Upper lobe of left lung (tissue), 6 donors: ENCODE results near the gene PCNP. TPM values are rescaled to one million over a fixed set of nuclear protein-coding genes. Genes with fewer than 3 reads are reported as not detected.

Experiments
- ATAC-seq, 2 donors: fragments of 200-7000 bp; cut with Tn5 transposase; one replicate each; pipeline ENCODE4 v1.9.1; 2022; ENCODE audit warnings: mild to moderate bottlenecking in 2 of 2, moderate library complexity in 2 of 2; ENCODE audit not compliant: low FRiP score in 2 of 2
- DNase-seq, 2 donors: peaks; one replicate each; pipeline ENCODE4 v3.0.0-alpha.2; 2019 to 2020
- H3K27ac ChIP-seq, 4 donors: fragments of 200-600 bp; sonication (generic); one replicate each; pipeline ENCODE4 v1.5.1; 2016 to 2019
- H3K27me3 ChIP-seq, 4 donors: fragments of 200-600 bp; sonication (generic); one replicate each; pipeline ENCODE4 v1.5.1; 2017 to 2019
- H3K36me3 ChIP-seq, 4 donors: fragments of 200-600 bp; sonication (generic); one replicate each; pipeline ENCODE4 v1.5.1; 2016 to 2019
- H3K4me1 ChIP-seq, 4 donors: fragments of 200-600 bp; sonication (generic); one replicate each; pipeline ENCODE4 v1.5.1; 2018 to 2019
- H3K4me3 ChIP-seq, 4 donors: fragments of 200-600 bp; sonication (generic); one replicate each; pipeline ENCODE4 v1.5.1; 2017 to 2019; ENCODE audit warnings: mild to moderate bottlenecking in 2 of 4, moderate library complexity in 1 of 4
- H3K9me3 ChIP-seq, 4 donors: fragments of 200-600 bp; sonication (generic); one replicate each; pipeline ENCODE4 v1.5.1; 2018 to 2019
- EP300 ChIP-seq, 4 donors: sonication (generic); formaldehyde crosslinking; IDR thresholded peaks; one replicate each; pipeline ENCODE4 v1.5.1; 2017; ENCODE audit warnings: antibody characterized with exemption in 4 of 4, control low read depth in 2 of 4
- POLR2A ChIP-seq, 4 donors: fragments of 450-650 bp; IDR thresholded peaks; one replicate each; pipeline ENCODE4 v1.5.1; 2016 to 2017; ENCODE audit warnings: antibody characterized with exemption in 4 of 4, mild to moderate bottlenecking in 2 of 4
- POLR2AphosphoS5 ChIP-seq, 2 donors: sonication (generic); formaldehyde crosslinking; IDR thresholded peaks; one replicate each; pipeline ENCODE4 v1.5.1; 2017; ENCODE audit warnings: antibody characterized with exemption in 2 of 2
- WGBS, 2 donors: methylation state at CpG; one replicate each; pipeline ENCODE4 v1.1.5; 2017 to 2018; 5-methylcytosine and 5-hydroxymethylcytosine counted together
- total RNA-seq, 6 donors: library from RNA; depleted of rRNA in 4 of 6; stranded (reverse); fragments of >200 nt in 4 of 6; gene quantifications; one replicate each; pipeline versions ENCODE4 v1.1.0 to v1.2.1, GENCODE V29; 2016 to 2021
- TF ChIP-seq, protein P1 (sequence below), 6 experiments: fragments of 450-650 bp in 4 of 6; fragments of 200-600 bp in 2 of 6; sonication (generic) in 2 of 6; IDR thresholded peaks; one replicate each; pipeline ENCODE4 v1.5.1; 2016 to 2019; ENCODE audit warnings: antibody characterized with exemption in 6 of 6
- donor health status: DM: no; HTN: no; CAD: no; lungs with moderate emphysema.
- donor health status: DM: no; HTN: yes; CAD: no; lungs with severe emphysema.

PCNP gene
- 100 to 1,000 TPM in 3 of 6 donors, 10 to 100 TPM in 3; 52.2 to 160 (median 96.0) TPM for total RNA-seq

DNA sequence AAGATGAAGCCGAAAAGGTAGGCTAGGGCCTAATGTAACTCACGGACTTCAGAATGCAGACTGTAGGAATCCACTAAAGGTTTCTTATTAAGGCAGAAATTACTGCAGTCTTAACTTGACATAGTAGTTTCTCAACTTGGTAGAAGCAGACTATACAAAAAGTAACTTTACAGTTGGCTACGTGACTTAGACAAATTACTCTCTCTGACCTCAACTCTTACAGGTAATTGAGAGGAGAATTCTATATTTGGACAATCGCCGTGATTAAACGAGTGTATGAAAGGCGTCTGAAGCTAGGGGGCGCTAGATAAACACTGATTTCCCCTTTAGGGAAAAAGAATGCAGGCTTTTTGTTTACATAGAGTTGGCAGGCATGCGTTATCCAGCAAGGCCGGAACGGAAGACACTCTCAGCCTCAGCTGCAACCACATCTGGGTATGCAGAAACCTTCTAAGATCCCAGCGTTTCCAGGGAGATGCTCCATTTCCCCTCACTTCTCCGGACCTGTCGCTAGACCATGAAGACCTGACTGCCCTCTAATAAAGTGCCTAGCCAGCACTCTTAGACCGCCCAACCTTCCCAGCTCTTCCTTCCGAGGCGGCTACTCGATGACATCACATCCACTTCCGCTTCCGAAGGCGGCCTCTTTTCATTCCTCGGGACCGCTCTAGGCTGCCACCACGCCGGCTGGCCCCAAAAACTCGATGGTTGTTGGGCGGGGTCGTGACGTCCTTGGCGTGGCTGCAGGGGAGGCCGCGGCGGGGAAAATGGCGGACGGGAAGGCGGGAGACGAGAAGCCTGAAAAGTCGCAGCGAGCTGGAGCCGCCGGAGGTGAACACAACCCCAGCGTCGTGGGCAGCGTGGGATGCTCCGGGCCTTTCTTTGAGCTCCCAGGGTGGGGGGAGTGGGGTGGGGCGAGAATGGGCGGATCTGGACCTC is at the start of gene PCNP:
PCNP (plus strand) TSS at position 732 of the 939 bp plus-strand sequence; CDS start at position 768, 36 bp downstream.
- DNase-seq, result peak; percentile 96 to 99
- WGBS, 2 donors, result 2 to 5% methylated on average over 20 to 47 of the region's 47 CpGs
- TF ChIP-seq, protein P1, sequence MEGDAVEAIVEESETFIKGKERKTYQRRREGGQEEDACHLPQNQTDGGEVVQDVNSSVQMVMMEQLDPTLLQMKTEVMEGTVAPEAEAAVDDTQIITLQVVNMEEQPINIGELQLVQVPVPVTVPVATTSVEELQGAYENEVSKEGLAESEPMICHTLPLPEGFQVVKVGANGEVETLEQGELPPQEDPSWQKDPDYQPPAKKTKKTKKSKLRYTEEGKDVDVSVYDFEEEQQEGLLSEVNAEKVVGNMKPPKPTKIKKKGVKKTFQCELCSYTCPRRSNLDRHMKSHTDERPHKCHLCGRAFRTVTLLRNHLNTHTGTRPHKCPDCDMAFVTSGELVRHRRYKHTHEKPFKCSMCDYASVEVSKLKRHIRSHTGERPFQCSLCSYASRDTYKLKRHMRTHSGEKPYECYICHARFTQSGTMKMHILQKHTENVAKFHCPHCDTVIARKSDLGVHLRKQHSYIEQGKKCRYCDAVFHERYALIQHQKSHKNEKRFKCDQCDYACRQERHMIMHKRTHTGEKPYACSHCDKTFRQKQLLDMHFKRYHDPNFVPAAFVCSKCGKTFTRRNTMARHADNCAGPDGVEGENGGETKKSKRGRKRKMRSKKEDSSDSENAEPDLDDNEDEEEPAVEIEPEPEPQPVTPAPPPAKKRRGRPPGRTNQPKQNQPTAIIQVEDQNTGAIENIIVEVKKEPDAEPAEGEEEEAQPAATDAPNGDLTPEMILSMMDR (IDR thresholded peaks at IDR 0.05), result peak; percentile 71 to 92 (median 86)
- TF ChIP-seq POLR2AphosphoS5 (IDR thresholded peaks at IDR 0.05) (peak; percentile 90 to 92), POLR2A (IDR thresholded peaks at IDR 0.05) (peak in 3 of 4 donors; percentile 62 to 91 (median 69)), EP300 (IDR thresholded peaks at IDR 0.05) (peak in 1 of 4 donors; percentile 54)
- Histone ChIP-seq H3K4me3 (peak within 1 kb of the TSS; percentile 65 to 94 (median 78)), H3K9me3 (no peaks in the 10 kb centered on the region), H3K27ac (peak within 1 kb of the TSS; percentile 98 to 100 (median 98)), H3K36me3 (peaks cover 0 to 12% (median under 1%) of the 10 kb centered on the region in 4 donors), H3K4me1 (peaks cover 27 to 42% (median 30%) of the 10 kb centered on the region in 4 donors), H3K27me3 (no peaks in the 10 kb centered on the region)
- ATAC-seq, result peak; percentile 98

DNA sequence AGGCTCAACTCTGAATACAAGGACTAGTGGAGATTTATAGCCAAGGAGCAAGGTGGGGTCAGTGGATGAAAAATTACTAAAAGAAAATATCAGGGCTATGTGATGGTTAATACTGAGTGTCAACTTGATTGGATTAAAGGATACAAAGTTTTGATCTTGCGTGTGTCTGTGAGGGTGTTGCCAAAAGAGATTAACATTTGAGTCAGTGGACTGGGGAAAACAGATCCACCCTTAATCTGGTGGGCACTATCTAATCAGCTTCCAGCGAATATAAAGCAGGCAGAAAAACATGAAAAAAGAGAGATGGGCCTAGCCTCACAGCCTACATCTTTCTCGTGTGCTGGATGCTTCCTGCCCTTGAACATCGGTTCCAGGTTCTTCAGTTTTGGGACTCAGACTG is 46.5 kb upstream of the PCNP start:
- no peak overlapping the region for H3K27ac ChIP-seq
- TF ChIP-seq POLR2AphosphoS5 (IDR thresholded peaks at IDR 0.05) (no peak), POLR2A (IDR thresholded peaks at IDR 0.05) (no peak), EP300 (IDR thresholded peaks at IDR 0.05) (no peak)
- TF ChIP-seq, protein P1 (IDR thresholded peaks at IDR 0.05), result no peak
- no peaks in the 10 kb centered on the region for H3K4me1 ChIP-seq
- H3K9me3 ChIP-seq, result no peaks in the 10 kb centered on the region
- DNase-seq (no peak), ATAC-seq (no peak)
- H3K36me3 ChIP-seq, result no peaks in the 10 kb centered on the region
- no peak overlapping the region for H3K4me3 ChIP-seq
- no peaks in the 10 kb centered on the region for H3K27me3 ChIP-seq
- WGBS, 2 donors, result 88 to 93% methylated on average over 4 of the region's 4 CpGs

- ATAC-seq, result no peak
- DNase-seq, result no peak
- TF ChIP-seq POLR2AphosphoS5 (IDR thresholded peaks at IDR 0.05), result no peak
- TF ChIP-seq POLR2A (IDR thresholded peaks at IDR 0.05), result no peak
- TF ChIP-seq, protein P1 (IDR thresholded peaks at IDR 0.05), result no peak
- TF ChIP-seq EP300 (IDR thresholded peaks at IDR 0.05), result no peak
These were observed 46.1 kb upstream of the PCNP start for GRCh38 chr3:101527906-101528305.

DNA sequence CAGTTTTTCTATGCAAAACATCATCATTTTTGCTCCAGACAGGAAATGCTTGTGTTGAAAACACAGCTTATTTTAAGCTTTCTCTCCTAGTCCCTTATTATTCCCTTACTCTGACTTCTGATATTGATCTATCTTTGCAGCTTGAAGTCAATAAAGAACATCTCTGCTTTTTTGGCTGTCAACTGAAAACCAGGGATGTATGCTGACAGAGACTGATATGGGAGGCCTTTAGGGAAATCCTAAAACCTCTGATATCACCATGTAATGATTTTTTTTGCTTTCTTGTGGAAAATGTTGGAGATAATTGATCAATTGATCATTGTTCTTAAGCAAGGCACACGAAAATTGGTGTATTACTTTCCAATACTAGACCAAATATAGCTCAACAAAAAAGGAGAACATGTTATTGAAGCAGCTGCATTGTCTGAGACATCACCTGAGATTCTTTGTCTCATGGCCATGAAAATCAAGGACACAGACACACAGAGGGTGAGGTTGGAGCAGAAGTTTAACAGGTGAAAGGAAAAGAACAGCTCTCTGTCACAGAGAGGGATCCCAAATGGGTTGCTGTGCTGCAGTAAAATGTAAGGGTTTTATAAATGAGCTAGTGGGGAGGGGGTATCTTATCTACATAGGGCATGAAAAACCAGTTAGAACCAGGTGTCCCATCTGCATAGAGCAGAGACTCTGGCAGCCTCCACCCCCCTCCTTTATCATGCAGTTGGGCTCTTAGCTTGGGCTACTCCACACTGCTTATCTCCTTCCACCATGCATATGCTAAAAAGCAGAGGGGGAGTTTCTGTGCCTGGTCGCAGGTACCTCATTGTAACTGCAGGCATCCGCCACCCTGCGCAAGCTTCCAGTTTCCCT is 43.9 kb upstream of the PCNP start:
- Histone ChIP-seq H3K4me3 (no peak overlapping the region), H3K36me3 (no peaks in the 10 kb centered on the region), H3K4me1 (no peaks in the 10 kb centered on the region), H3K27me3 (no peaks in the 10 kb centered on the region), H3K27ac (no peak overlapping the region), H3K9me3 (no peaks in the 10 kb centered on the region)
- WGBS, 2 donors, result 83 to 87% methylated on average over 4 of the region's 4 CpGs
- no peak for ATAC-seq
- TF ChIP-seq POLR2AphosphoS5 (IDR thresholded peaks at IDR 0.05) (no peak), POLR2A (IDR thresholded peaks at IDR 0.05) (no peak), EP300 (IDR thresholded peaks at IDR 0.05) (no peak)
- TF ChIP-seq, protein P1 (IDR thresholded peaks at IDR 0.05), result no peak
- DNase-seq, result no peak

More at GRCh38 chr3:101527906-101528305, 46.1 kb upstream of the PCNP start:
- 40 to 50% methylated on average over 1 of the region's 1 CpG for WGBS, 2 donors
- H3K4me1 ChIP-seq, result no peaks in the 10 kb centered on the region
- H3K27me3 ChIP-seq, result no peaks in the 10 kb centered on the region
- H3K9me3 ChIP-seq, result no peaks in the 10 kb centered on the region
- no peaks in the 10 kb centered on the region for H3K36me3 ChIP-seq
- no peak overlapping the region for H3K27ac ChIP-seq
- no peak overlapping the region for H3K4me3 ChIP-seq
